Common myeloid progenitor, CD34-positive (primary cell): Measurements from ENCODE around the gene UBE2L6.
"Not testable (repeated sequence)": the region's sequence is repeated elsewhere in the genome, so short reads cannot be mapped to it uniquely, and the experiment has no call there.

Source experiments
- CTCF ChIA-PET: fragments of 350-600 bp; sonication (Branson Sonifier 250); formaldehyde crosslinking; loops from one replicate; lab custom pipeline; 2021; ENCODE audit warnings: antibody characterized with exemption; lab: Charles Lee
- POLR2A ChIA-PET: fragments of 350-600 bp; sonication (Branson Sonifier 250); formaldehyde crosslinking; loops from one replicate; lab custom pipeline; 2021; ENCODE audit warnings: antibody characterized with exemption; lab: Charles Lee
- DNase-seq, 3 donors: peaks; one replicate each; pipeline versions ENCODE4 v3.0.0 to v3.0.0-alpha.2; 2013
- H3K27ac ChIP-seq, 2 experiments: 1 replicate in 1 of 2; 2 replicates in 1 of 2; pipeline ENCODE4 v1.7.0; 2013; ENCODE audit warnings: inconsistent platforms in 2 of 2, low read length in 2 of 2, mild to moderate bottlenecking in 2 of 2, low read depth in 1 of 2, moderate library complexity in 1 of 2; ENCODE audit not compliant: severe bottlenecking in 2 of 2, insufficient read depth in 1 of 2, poor library complexity in 1 of 2
- H3K27me3 ChIP-seq, 5 experiments: replicated peaks in 2 of 5; 1 replicate in 3 of 5; 2 replicates in 2 of 5; pipeline versions ENCODE4 v1.6.1 to v1.7.0; 2013; ENCODE audit warnings: low read length in 4 of 5, mild to moderate bottlenecking in 2 of 5, moderate library complexity in 2 of 5, inconsistent platforms in 1 of 5; ENCODE audit not compliant: insufficient read depth in 5 of 5, control insufficient read depth in 4 of 5
- H3K36me3 ChIP-seq, 4 experiments: 1 replicate in 2 of 4; 2 replicates in 2 of 4; pipeline versions ENCODE4 v1.6.1 to v1.7.0; 2013; ENCODE audit warnings: low read length in 3 of 4, control low read depth in 1 of 4, mild to moderate bottlenecking in 1 of 4; ENCODE audit not compliant: control insufficient read depth in 4 of 4, insufficient read depth in 4 of 4
- H3K4me1 ChIP-seq, 4 experiments: 1 replicate in 3 of 4; 2 replicates in 1 of 4; pipeline versions ENCODE4 v1.6.1 to v1.7.1; 2013; ENCODE audit warnings: low read length in 3 of 4, mild to moderate bottlenecking in 3 of 4, control low read depth in 1 of 4, inconsistent platforms in 1 of 4, moderate library complexity in 1 of 4; ENCODE audit not compliant: control insufficient read depth in 4 of 4, insufficient read depth in 4 of 4; ENCODE audit errors: control extremely low read depth in 1 of 4
- H3K4me3 ChIP-seq, 7 experiments: 1 replicate in 4 of 7; 2 replicates in 3 of 7; pipeline versions ENCODE4 v1.5.1 to v1.7.0; 2013; ENCODE audit warnings: mild to moderate bottlenecking in 7 of 7, low read length in 6 of 7, moderate library complexity in 6 of 7, inconsistent platforms in 2 of 7, low read depth in 2 of 7, control low read depth in 1 of 7; ENCODE audit not compliant: insufficient read depth in 4 of 7, control insufficient read depth in 1 of 7; ENCODE audit errors: extremely low read depth in 1 of 7
- H3K9me3 ChIP-seq, 5 experiments: 1 replicate in 4 of 5; 2 replicates in 1 of 5; pipeline versions ENCODE4 v1.6.1 to v1.7.1; 2013; ENCODE audit warnings: low read length in 4 of 5, mild to moderate bottlenecking in 2 of 5, inconsistent platforms in 1 of 5, low read depth in 1 of 5, moderate library complexity in 1 of 5; ENCODE audit not compliant: control insufficient read depth in 4 of 5, insufficient read depth in 2 of 5; ENCODE audit errors: control extremely low read depth in 1 of 5
- WGBS: methylation state at CpG from one replicate; pipeline ENCODE4 v1.1.5; 2013; ENCODE audit not compliant: insufficient coverage; 5-methylcytosine and 5-hydroxymethylcytosine counted together

UBE2L6 gene

GRCh38 chr11:57536947-57537619, 30.4 kb downstream of the UBE2L6 start, which contains the start of gene SMTNL1:
SMTNL1 (plus strand) TSS chr11:57537595; CDS start chr11:57542643, 5,048 bp downstream.
- ChIA-PET POLR2A (no interaction called here), CTCF (interaction anchor here (1.0 to 11.8 kb wide), 4 partner anchors 10 to 106 kb away, joined by 3 to 115 read pairs (median 7); partner anchors contain the start of gene UBE2L6)
- 95% methylated on average over 13 of the region's 14 CpGs for WGBS
- peaks cover 0 to 2% (median under 1%) of the 10 kb centered on the region in 4 experiments for H3K4me1 ChIP-seq
- no peak for DNase-seq
- H3K9me3 ChIP-seq: no peaks in the 10 kb centered on the region
- H3K36me3 ChIP-seq: peaks cover 0 to 5% (median under 1%) of the 10 kb centered on the region in 4 experiments
- no peak within 1 kb of the TSS for H3K4me3 ChIP-seq
- H3K27me3 ChIP-seq: no peaks in the 10 kb centered on the region
- no peak within 1 kb of the TSS for H3K27ac ChIP-seq

- H3K4me3 ChIP-seq, H3K9me3 ChIP-seq, H3K27ac ChIP-seq, H3K36me3 ChIP-seq, POLR2A ChIA-PET, H3K27me3 ChIP-seq, DNase-seq: not testable (repeated sequence)
- peaks cover 7 to 25% (median 16%) of the 10 kb centered on the region in 4 experiments for H3K4me1 ChIP-seq
- WGBS: 98% methylated on average over 5 of the region's 7 CpGs
- CTCF ChIA-PET: interaction anchor here (1.0 to 11.8 kb wide), 5 partner anchors 9 to 191 kb away, joined by 3 to 115 read pairs (median 4); no protein-coding TSS in a partner anchor
Observed at GRCh38 chr11:57534449-57534848, 33.0 kb downstream of the UBE2L6 start.

DNA sequence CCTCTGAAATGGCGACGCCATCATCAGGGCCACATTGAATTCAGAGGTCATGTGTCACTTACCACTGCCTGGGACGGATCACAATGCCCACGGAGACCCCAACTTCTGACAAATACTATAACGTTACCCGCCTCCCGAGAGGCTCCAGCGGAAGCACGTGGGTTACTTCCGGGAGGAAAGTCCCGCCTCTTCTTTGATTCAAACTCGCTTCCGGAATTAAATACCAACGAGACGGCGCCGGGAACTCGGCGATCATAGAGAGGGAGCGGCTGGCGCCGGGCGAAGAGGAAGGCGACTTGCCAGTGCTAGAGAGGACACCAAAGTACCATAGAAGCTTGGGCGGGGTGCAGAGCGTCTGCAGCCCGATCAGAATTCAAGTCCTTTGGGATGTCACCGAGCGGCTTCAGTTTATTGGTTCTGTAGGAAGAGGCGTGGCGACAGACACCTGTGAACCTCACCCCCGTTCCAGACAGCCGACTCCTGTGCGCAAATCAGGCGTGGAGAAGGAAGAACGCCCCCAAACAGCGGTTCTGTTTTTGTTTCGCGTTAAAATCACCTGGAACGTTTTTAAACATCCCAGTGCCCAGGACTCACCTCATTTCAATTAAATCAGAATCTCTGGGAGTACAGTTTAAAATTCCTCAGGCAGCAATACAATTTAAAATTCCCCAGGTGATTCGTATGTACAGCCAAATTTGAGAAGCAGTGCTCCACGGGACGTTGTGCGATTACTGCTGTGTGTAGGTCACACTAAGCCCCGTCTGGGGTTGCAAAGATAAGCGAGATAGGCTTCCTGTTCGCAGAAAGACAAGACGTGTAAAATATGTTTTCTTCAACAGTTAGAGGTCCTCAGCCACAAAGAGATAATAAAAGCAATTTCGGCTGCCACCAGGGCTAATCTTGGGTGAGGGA, 36.6 kb downstream of the UBE2L6 start, which contains the start of gene TIMM10:
TIMM10 (minus strand) TSS at position 159 of the 912 bp plus-strand sequence. CDS start 565 bp downstream, outside the sequence.
- ChIA-PET POLR2A (interaction anchor here (0.8 to 1.2 kb wide), 3 partner anchors 107 to 1947 kb away, joined by 3 read pairs; no protein-coding TSS in a partner anchor), CTCF (interaction anchor here (1.1 to 11.8 kb wide), 9 partner anchors 14 to 183 kb away, joined by 3 to 410 read pairs (median 9); partner anchors contain the start of genes SLC43A1 and UBE2L6)
- H3K9me3 ChIP-seq: no peaks in the 10 kb centered on the region

GRCh38 chr11:57530215-57530595, 37.3 kb downstream of the UBE2L6 start:
- ChIA-PET CTCF (interaction anchor here (1.6 to 11.8 kb wide), 8 partner anchors 14 to 185 kb away, joined by 4 to 410 read pairs (median 54); partner anchors contain the start of gene SLC43A1), POLR2A (no interaction called here)
- Histone ChIP-seq H3K4me1 (peaks cover 7 to 32% (median 19%) of the 10 kb centered on the region in 4 experiments), H3K4me3 (peak overlapping the region; percentile 62 to 96 (median 85)), H3K9me3 (no peaks in the 10 kb centered on the region), H3K27me3 (no peaks in the 10 kb centered on the region), H3K36me3 (peaks cover 3 to 31% (median 8%) of the 10 kb centered on the region in 4 experiments), H3K27ac (peak overlapping the region; percentile 67 to 88)
- 1% methylated on average over 16 of the region's 17 CpGs for WGBS
- DNase-seq: no peak

More for the DNA sequence above, 36.6 kb downstream of the UBE2L6 start, which contains the start of gene TIMM10:
- peak within 1 kb of the TSS; percentile 67 to 88 for H3K27ac ChIP-seq
- H3K4me3 ChIP-seq: peak within 1 kb of the TSS; percentile 62 to 96 (median 85)
- DNase-seq: peak; percentile 97 to 98 (median 98)
- H3K4me1 ChIP-seq: peaks cover 7 to 32% (median 19%) of the 10 kb centered on the region in 4 experiments
- no peaks in the 10 kb centered on the region for H3K27me3 ChIP-seq
- H3K36me3 ChIP-seq: peaks cover 3 to 28% (median 8%) of the 10 kb centered on the region in 4 experiments
- WGBS: 0% methylated on average over 48 of the region's 49 CpGs

DNA sequence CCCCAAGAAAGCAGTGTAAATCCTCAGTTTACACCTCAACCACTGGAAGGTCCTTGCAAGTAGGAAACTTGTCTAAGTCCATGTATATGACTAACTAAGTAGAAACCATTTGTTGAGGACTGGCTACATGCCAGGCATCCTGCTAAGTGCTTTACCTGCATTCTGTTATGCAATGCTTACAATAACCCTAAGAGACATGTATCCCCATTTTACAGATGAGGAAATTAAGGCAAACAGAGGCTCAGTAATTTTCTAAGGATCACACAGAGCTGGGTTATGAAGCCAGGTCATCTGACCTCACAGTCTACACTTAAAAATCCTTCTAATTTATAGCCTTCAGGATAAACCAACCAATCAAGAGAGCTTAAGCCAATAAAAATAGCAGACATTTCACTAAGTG, 38.5 kb downstream of the UBE2L6 start:
- no peak for DNase-seq
- POLR2A ChIA-PET: no interaction called here

DNA sequence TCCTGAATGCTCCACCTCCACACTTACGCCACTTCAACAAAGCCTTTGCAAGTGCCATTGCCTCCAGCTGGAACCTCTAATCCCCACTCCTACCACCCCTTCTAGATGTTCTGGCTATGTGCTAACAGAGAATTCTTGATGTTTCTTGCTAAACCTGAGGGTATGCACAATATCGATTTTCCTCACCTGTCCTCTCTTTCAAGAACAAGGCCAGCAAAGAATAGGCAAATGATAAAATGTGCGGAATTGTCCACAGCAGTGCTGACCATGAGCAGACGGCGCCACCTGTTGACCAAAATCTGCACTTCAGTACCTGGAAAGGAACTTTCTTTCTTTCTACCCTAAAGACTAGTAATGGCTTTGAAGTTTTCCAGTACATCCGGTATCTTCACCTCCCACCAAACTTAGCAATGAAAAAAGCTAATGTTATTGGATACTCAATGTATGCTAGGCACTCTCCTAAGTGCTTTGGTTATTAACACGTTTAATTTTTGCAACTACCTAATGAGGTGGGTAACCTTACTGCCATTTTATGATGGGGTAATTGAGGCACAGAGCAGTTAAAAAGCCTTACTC, 40.3 kb downstream of the UBE2L6 start:
- CTCF ChIA-PET: interaction anchor here (0.5 to 11.8 kb wide), 43 partner anchors 9 to 255 kb away, joined by 3 to 410 read pairs (median 5); partner anchors contain the start of genes P2RX3, RTN4RL2, SLC43A1 and SMTNL1
- POLR2A ChIA-PET: no interaction called here
- WGBS: 25% methylated on average over 2 of the region's 7 CpGs

More for the DNA sequence above, 38.5 kb downstream of the UBE2L6 start:
- Histone ChIP-seq H3K4me1 (peaks cover 7 to 32% (median 19%) of the 10 kb centered on the region in 4 experiments), H3K27me3 (no peaks in the 10 kb centered on the region), H3K36me3 (peaks cover 3 to 35% (median 8%) of the 10 kb centered on the region in 4 experiments), H3K27ac (peak overlapping the region in 1 of 2 experiments; percentile 88), H3K4me3 (no peak overlapping the region), H3K9me3 (peaks cover 0 to 2% (median 0%) of the 10 kb centered on the region in 5 experiments)
- CTCF ChIA-PET: interaction anchor here (0.8 to 11.8 kb wide), 18 partner anchors 12 to 183 kb away, joined by 3 to 410 read pairs (median 6); partner anchors contain the start of genes RTN4RL2, SLC43A1 and UBE2L6

More for the DNA sequence above, 40.3 kb downstream of the UBE2L6 start:
- peak; percentile 62 to 79 (median 72) for DNase-seq
- Histone ChIP-seq H3K27ac (no peak overlapping the region), H3K9me3 (peaks cover 0 to 2% (median 0%) of the 10 kb centered on the region in 5 experiments), H3K4me3 (no peak overlapping the region), H3K27me3 (no peaks in the 10 kb centered on the region), H3K36me3 (peaks cover 3 to 35% (median 8%) of the 10 kb centered on the region in 4 experiments), H3K4me1 (peaks cover 7 to 31% (median 19%) of the 10 kb centered on the region in 4 experiments)
